ENCODE data around the gene VMAC. TPM values are rescaled to one million over a fixed set of nuclear protein-coding genes. Genes with fewer than 3 reads are reported as not detected.
A peak's percentile ranks its signal among the peaks of the same experiment; 100 is the strongest.

Gene VMAC
- total and polyA plus RNA-seq, 2 of the 13 experiments (the other 11 are each of a cell fraction or from before 2014, with no cell fraction given), result 2.4 TPM

- TF ChIP-seq ZBED4 (CRISPR knock-in tag; IDR thresholded peaks at IDR 0.05; ENCODE audit: borderline replicate concordance) (no peak), ZNF530 (CRISPR knock-in tag; IDR thresholded peaks at IDR 0.05; ENCODE audit: low read depth) (no peak), SMYD3 (CRISPR knock-in tag; IDR thresholded peaks at IDR 0.05) (no peak), ZSCAN22 (CRISPR knock-in tag; IDR thresholded peaks at IDR 0.05) (no peak), RBFOX2 (IDR thresholded peaks at IDR 0.05; ENCODE audit: low read depth, low read length) (peak; percentile 86), ZNF589 (CRISPR knock-in tag; conservative IDR thresholded peaks at IDR 0.05) (no peak), MED13 (CRISPR knock-in tag; IDR thresholded peaks at IDR 0.05) (no peak), ZZZ3 (CRISPR knock-in tag; IDR thresholded peaks at IDR 0.05; ENCODE audit: borderline replicate concordance) (no peak), ZNF768 (CRISPR knock-in tag; IDR thresholded peaks at IDR 0.05) (peak; percentile 71; the same call in 1 of the 2 replicates), DMAP1 (CRISPR knock-in tag; IDR thresholded peaks at IDR 0.05) (no peak), ZNF251 (CRISPR knock-in tag; IDR thresholded peaks at IDR 0.05) (no peak), HNRNPL (IDR thresholded peaks at IDR 0.05; ENCODE audit: low read depth, low read length) (no peak), GFI1 (CRISPR knock-in tag; IDR thresholded peaks at IDR 0.05; ENCODE audit: borderline replicate concordance) (peak; percentile 87), AHR (CRISPR knock-in tag; IDR thresholded peaks at IDR 0.05) (no peak), IRF1 (CRISPR knock-in tag; IDR thresholded peaks at IDR 0.05; ENCODE audit: low read depth) (no peak), CENPBD1 (CRISPR knock-in tag; IDR thresholded peaks at IDR 0.05; ENCODE audit: borderline replicate concordance, low read depth) (no peak), HMGA1 (CRISPR knock-in tag; conservative IDR thresholded peaks at IDR 0.05) (no peak), SNAPC5 (CRISPR knock-in tag; IDR thresholded peaks at IDR 0.05; ENCODE audit: borderline replicate concordance) (no peak), MLLT10 (CRISPR knock-in tag; IDR thresholded peaks at IDR 0.05) (no peak), ZNF329 (CRISPR knock-in tag; IDR thresholded peaks at IDR 0.05; ENCODE audit: low read depth) (no peak), ZNF563 (CRISPR knock-in tag; IDR thresholded peaks at IDR 0.05) (no peak)
Measured at GRCh38 chr19:5908773-5909442, 4.2 kb downstream of the VMAC start (continued).
